Endothelial cell of umbilical vein (primary cell): Measurements from ENCODE around the gene RDH13. TPM values are rescaled to one million over a fixed set of nuclear protein-coding genes. Genes with fewer than 3 reads are reported as not detected.

ENCODE experiments used
- BruUV-seq: library from RNA; stranded (reverse); fragments of 400-500 nt; replicated peaks from 2 replicates; lab custom pipeline; 2021; lab: Mats Ljungman, UMichigan
- CTCF ChIA-PET: fragments of 300-600, 350-600 bp; sonication (Branson Sonifier 250); formaldehyde crosslinking; loops from one replicate; lab custom pipeline; 2021; ENCODE audit warnings: antibody characterized with exemption, inconsistent platforms; lab: Charles Lee
- POLR2A ChIA-PET: fragments of 300-600, 350-600 bp; sonication (Branson Sonifier 250); formaldehyde crosslinking; loops from one replicate; lab custom pipeline; 2021; ENCODE audit warnings: antibody characterized with exemption, inconsistent platforms; lab: Charles Lee
- DNase-seq: peaks from one replicate; pipeline ENCODE4 v3.0.0-alpha.2; 2011; ENCODE audit warnings: low read depth, low spot score
- FAIRE-seq: peaks from 2 replicates; lab custom pipeline; 2011; peaks lifted over from hg19 to GRCh38; lab: Jason Lieb, UNC
- H2AFZ ChIP-seq: 2 replicates; pipeline ENCODE4 v1.6.0; 2012; ENCODE audit warnings: low read depth, low read length, control low read depth, inconsistent platforms
- H3K27ac ChIP-seq: 2 replicates; pipeline ENCODE4 v1.5.1; 2011; ENCODE audit warnings: low read depth, mild to moderate bottlenecking, control low read depth, low read length, moderate library complexity; ENCODE audit not compliant: insufficient read depth
- H3K27me3 ChIP-seq, 2 experiments: 2 replicates each; pipeline versions ENCODE4 v1.6.0 to v1.6.1; 2011; ENCODE audit warnings: low read length in 2 of 2, mixed read lengths in 1 of 2; ENCODE audit not compliant: control insufficient read depth in 2 of 2, insufficient read depth in 2 of 2
- H3K36me3 ChIP-seq, 2 experiments: 2 replicates in 1 of 2; 3 replicates in 1 of 2; pipeline ENCODE4 v1.5.1; 2011; ENCODE audit warnings: low read length in 2 of 2, mild to moderate bottlenecking in 1 of 2, moderate library complexity in 1 of 2; ENCODE audit not compliant: control insufficient read depth in 2 of 2, insufficient read depth in 2 of 2; ENCODE audit errors: extremely low read depth in 1 of 2
- H3K4me1 ChIP-seq: 3 replicates; pipeline ENCODE4 v1.5.1; 2011; ENCODE audit warnings: mild to moderate bottlenecking, low read length; ENCODE audit not compliant: control insufficient read depth, insufficient read depth; ENCODE audit errors: extremely low read depth
- H3K4me2 ChIP-seq: 2 replicates; pipeline ENCODE4 v1.6.1; 2011; ENCODE audit warnings: low read length, control low read depth, mixed read lengths; ENCODE audit not compliant: insufficient read depth
- H3K4me3 ChIP-seq, 3 experiments: fragments of 200-600 bp in 1 of 3; sonication (generic), shearing (Covaris generic) in 1 of 3; replicated peaks in 1 of 3; 2 replicates each; pipeline ENCODE4 v1.5.1; 2011 to 2016; ENCODE audit warnings: control low read depth in 3 of 3, low read length in 3 of 3, mild to moderate bottlenecking in 2 of 3, inconsistent platforms in 1 of 3, low read depth in 1 of 3, moderate library complexity in 1 of 3; ENCODE audit not compliant: insufficient read depth in 1 of 3
- H3K79me2 ChIP-seq: 2 replicates; pipeline ENCODE4 v1.6.0; 2012; ENCODE audit warnings: low read length, inconsistent platforms; ENCODE audit not compliant: control insufficient read depth, insufficient read depth
- H3K9ac ChIP-seq: replicated peaks from 2 replicates; pipeline ENCODE3; 2011; ENCODE audit warnings: low read length, control low read depth; ENCODE audit not compliant: insufficient read depth; ENCODE audit errors: extremely low read depth
- H3K9me1 ChIP-seq: replicated peaks from 3 replicates; pipeline ENCODE4 v1.6.0; 2011; ENCODE audit warnings: mild to moderate bottlenecking, low read length; ENCODE audit not compliant: control insufficient read depth, insufficient read depth; ENCODE audit errors: extremely low read depth
- H3K9me3 ChIP-seq: replicated peaks from 2 replicates; pipeline ENCODE4 v1.5.1; 2012; ENCODE audit warnings: low read length, inconsistent platforms; ENCODE audit not compliant: control insufficient read depth, insufficient read depth
- H4K20me1 ChIP-seq: replicated peaks from 2 replicates; pipeline ENCODE3; 2011; ENCODE audit warnings: mild to moderate bottlenecking, low read length; ENCODE audit not compliant: control insufficient read depth, insufficient read depth; ENCODE audit errors: extremely low read depth
- CTCF ChIP-seq, 2 donors: IDR thresholded peaks; 1 replicate in 1 of 2; 2 replicates in 1 of 2; pipeline ENCODE4 v1.5.1; 2011; ENCODE audit warnings: low read length in 2 of 2, mild to moderate bottlenecking in 2 of 2, moderate library complexity in 2 of 2, control low read depth in 1 of 2, inconsistent platforms in 1 of 2, low read depth in 1 of 2; ENCODE audit not compliant: insufficient read depth in 1 of 2; ENCODE audit errors: extremely low read depth in 1 of 2
- EZH2 ChIP-seq: IDR thresholded peaks from 2 replicates; pipeline ENCODE4 v1.6.1; 2012; ENCODE audit warnings: borderline replicate concordance, low read depth, mild to moderate bottlenecking, moderate library complexity, low read length, inconsistent platforms; ENCODE audit not compliant: severe bottlenecking
- FOS ChIP-seq: IDR thresholded peaks from 2 replicates; pipeline ENCODE4 v1.6.1; 2011; ENCODE audit warnings: mild to moderate bottlenecking, low read length, moderate library complexity, borderline replicate concordance; ENCODE audit not compliant: insufficient read depth
- GATA2 ChIP-seq: IDR thresholded peaks from 2 replicates; pipeline ENCODE4 v1.7.0; 2011; ENCODE audit warnings: low read depth, mild to moderate bottlenecking, moderate library complexity, mixed read lengths, low read length; ENCODE audit not compliant: insufficient read length, insufficient read depth
- JUN ChIP-seq: IDR thresholded peaks from 2 replicates; pipeline ENCODE4 v1.6.1; 2011; ENCODE audit warnings: borderline replicate concordance, low read depth; ENCODE audit not compliant: insufficient read length, insufficient read depth
- MAX ChIP-seq: IDR thresholded peaks from 2 replicates; pipeline ENCODE4 v1.6.1; 2011; ENCODE audit not compliant: insufficient read depth, insufficient read length
- MYC ChIP-seq: IDR thresholded peaks from one replicate; pipeline ENCODE4 v1.6.1; 2011; ENCODE audit warnings: mild to moderate bottlenecking, low read depth, low read length
- POLR2A ChIP-seq: IDR thresholded peaks from 2 replicates; pipeline ENCODE4 v1.6.1; 2012; ENCODE audit warnings: low read depth, mild to moderate bottlenecking, control low read depth, low read length
- POLR2AphosphoS5 ChIP-seq: IDR thresholded peaks from 2 replicates; pipeline ENCODE4 v1.6.1; 2012; ENCODE audit warnings: low read depth, mild to moderate bottlenecking, control low read depth, low read length, moderate library complexity; ENCODE audit not compliant: insufficient read depth
- dilution Hi-C: fragments of 300-500 bp; cut with MboI; formaldehyde crosslinking; loops from one replicate; pipeline ENCODE4 v1.15.0; 2019; ENCODE audit warnings: low sequenced_read_pairs; ENCODE audit not compliant: extremely low pct_ligation_motif_present
- intact Hi-C: fragments of 100-400 bp; cut with micrococcal nuclease; formaldehyde crosslinking; loops from one replicate; pipeline ENCODE4 v1.10.0; 2022
- polyA plus RNA-seq, 4 experiments: library from polyadenylated mRNA; depleted of rRNA in 3 of 4; stranded (reverse) in 3 of 4; unstranded in 1 of 4; fragments of >200 nt; gene quantifications; 2 replicates each; pipeline versions ENCODE4 v1.2.1 to v1.2.3, GENCODE V29; 2011 to 2012; ENCODE audit warnings: missing spikeins in 1 of 4
- total RNA-seq: library from RNA; stranded (reverse); gene quantifications from 2 replicates; pipeline ENCODE4 v1.2.3, GENCODE V29; 2021

RDH13 gene
- total and polyA plus RNA-seq, 2 donors (not counting 3 experiments of a cell fraction or from before 2014, with no cell fraction given) = 8.7 to 19.6 TPM

DNA sequence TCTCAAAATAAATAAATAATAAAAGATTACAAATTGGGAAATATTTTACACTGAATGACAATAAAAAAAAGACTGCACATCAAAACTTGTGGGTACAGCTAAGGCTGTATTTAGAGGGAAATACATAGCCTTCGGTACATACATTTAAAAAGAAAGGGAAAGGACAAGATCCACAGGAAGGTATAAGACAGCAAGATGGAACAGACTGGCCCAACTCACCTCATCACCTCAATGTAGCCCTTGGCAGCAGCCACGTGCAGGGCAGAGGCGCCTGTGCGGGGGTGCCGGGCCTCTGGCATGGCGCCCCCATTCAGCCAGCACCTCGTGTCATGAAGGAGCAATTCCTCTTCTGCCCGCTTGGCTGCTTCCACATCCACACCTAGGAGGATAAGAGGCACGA, 40.2 kb upstream of the RDH13 start:
- TF ChIP-seq GATA2 (no peak), CTCF (IDR thresholded peaks at IDR 0.05; ENCODE audit: extremely low read depth in 1 of 2, insufficient read depth in 1 of 2, low read depth in 1 of 2, low read length in 2 of 2) (no peak), MYC (no peak), POLR2AphosphoS5 (no peak), FOS (no peak), POLR2A (no peak), JUN (no peak), MAX (no peak), EZH2 (no peak)
- no peak for FAIRE-seq

More for the DNA sequence above, 40.2 kb upstream of the RDH13 start:
- Histone ChIP-seq H3K36me3 (peaks cover 6 to 17% of the 10 kb centered on the region in 2 experiments), H3K4me1 (no peaks in the 10 kb centered on the region), H4K20me1 (no peaks in the 10 kb centered on the region), H3K9me3 (no peaks in the 10 kb centered on the region), H3K4me3 (no peak overlapping the region), H2AFZ (no peak overlapping the region), H3K9ac (no peak overlapping the region), H3K4me2 (no peak overlapping the region), H3K9me1 (no peaks in the 10 kb centered on the region), H3K27ac (no peak overlapping the region), H3K79me2 (peaks cover 11% of the 10 kb centered on the region), H3K27me3 (no peaks in the 10 kb centered on the region)
- DNase-seq = no peak
- ChIA-PET POLR2A (no interaction called here), CTCF (no interaction called here)
- dilution Hi-C loops (no loop called here), intact Hi-C loops (no loop called here)
- no TSS peak for BruUV-seq
